Measurements from ENCODE around the gene GGT6.

The GGT6 gene

GRCh38 chr17:4572131-4572530, 11.8 kb upstream of the GGT6 start:
- no peak for DNase-seq

- no peak for DNase-seq
Observed at GRCh38 chr17:4569591-4569990, 9.2 kb upstream of the GGT6 start.

- DNase-seq = no peak
Observed at GRCh38 chr17:4566785-4567184, 6.4 kb upstream of the GGT6 start.

- DNase-seq = no peak
Observed at GRCh38 chr17:4565209-4566141, 5.1 kb upstream of the GGT6 start.

DNA sequence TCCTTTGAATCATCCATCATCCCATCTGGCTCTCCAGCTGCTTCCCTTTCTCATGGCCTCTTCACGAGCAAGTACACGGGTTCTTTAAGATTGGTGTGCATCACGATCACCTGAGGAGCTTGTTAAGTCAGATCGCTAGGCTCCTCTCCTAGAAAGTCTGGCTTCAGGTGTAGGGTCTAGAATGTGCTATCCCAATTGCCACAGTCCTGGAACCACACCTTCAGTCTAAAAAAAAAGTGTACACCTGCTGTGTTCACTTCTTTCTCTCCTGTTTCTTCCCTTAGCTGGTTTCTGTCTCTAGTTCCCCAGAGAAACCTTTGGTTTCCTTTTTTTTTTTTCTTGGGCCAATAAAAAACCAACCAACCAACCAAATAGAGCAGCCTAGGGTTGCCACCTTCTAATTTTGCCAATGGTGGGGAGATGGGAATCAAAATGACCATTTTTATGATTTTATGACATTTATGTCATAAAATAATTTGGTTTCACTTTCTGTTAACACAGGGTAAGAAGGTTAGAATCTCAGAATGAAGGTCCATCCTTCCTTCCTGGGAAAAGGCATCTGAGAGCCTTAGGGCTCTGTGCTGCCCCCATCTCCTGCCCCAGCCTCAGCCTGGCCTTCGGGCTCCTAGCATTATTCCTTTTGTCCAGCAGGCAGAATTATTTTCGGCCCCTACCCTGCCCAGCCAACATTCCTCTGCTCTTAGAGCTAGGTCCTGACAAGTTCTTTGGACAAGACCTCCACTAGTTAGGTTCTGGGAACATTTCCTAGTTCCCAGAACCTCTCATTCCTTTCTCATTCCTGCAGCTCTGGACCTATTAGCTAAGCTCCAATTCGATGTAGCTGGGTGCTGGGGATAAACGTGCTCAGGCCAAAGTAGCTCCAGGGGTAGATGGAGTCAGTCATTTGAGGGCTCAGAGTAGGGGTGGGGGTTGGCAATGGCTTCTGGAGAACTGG, 1.9 kb upstream of the GGT6 start:
- no peak for DNase-seq

DNA sequence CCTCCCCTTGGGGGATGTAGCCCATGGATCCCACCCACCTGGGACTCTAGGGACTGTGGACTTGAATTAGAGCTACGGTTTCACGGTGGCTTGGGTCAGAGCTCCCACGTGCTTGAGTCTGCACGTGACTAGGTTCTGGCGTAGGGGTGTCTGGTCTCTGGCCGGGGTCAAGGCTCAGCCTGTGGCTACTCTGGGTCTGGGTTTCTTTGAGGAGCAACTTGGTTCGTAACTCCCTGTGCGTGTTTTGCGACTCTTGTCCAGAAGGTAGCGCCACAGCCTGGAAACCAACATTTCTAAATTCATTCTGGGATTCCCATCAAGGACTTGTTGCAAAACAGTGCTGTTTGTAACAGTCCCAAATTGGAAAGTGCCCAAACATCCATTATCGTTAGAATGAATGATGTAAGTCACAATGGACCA, 470 bp upstream of the GGT6 start:
- DNase-seq = no peak

- no peak for DNase-seq
Observed at GRCh38 chr17:4559966-4560365, 411 bp downstream of the GGT6 start.

DNA sequence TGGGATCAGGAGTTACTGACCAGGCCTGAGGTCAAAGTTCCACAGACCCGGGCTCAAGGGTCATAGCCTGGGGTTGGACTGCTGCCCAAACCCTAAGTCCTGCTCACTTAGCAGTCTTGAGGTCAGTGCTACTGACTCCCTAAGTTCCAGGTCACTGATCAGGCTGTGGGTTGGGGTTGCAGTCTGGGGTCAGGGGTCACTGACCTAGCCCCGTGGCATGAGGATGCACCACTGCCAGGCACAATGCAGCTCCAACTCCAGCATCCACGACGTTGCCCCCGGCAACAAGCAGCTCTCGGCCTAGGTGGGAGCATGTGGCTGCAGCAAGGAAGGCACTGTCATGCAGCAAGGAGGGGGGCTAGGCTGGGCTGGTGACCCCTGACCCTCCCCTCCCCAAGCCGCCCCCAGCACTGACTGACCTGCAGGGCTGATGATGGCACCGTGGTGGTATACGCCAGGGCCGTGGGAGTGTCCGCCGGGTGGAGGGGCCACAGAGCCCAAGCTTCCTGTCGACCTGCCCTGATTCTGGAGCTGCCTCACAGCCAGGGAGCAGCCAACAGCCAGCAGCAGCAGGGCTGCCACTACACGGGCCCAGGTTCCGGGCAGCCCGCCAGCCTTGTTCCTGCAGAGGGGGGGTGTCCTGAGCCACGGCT, 1.1 kb downstream of the GGT6 start:
- DNase-seq = no peak

DNA sequence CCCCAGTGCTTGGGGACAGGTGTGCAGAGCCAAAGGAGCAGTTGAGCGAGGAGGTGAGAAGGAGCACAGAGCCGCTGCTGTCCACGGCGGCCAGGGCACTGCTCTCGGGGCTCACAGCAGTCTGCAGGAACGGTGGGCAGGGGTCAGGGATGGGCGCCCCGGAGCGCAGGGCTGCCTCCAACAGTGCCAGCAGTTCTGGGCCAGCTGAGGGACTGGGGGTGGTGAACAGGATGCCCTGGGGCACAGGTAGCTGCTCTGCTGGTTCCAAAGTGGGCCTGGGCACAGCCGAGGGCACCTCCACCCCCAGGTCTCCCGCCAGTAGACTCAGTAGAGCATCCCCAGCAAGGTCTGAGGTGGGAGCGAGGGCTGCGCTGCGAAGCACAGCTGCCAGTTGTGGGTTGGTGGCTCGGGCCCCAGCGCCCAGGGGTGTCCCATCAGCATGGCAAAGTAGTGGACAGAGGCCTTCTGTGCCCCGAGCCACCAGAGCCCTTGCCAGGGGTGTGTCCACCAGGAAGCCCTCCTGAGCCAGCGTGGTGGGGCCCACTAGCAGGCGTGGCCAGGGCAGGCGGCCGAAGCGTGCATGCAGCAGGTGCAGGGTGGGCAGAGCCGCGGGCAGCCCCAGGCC, 1.9 kb downstream of the GGT6 start:
- DNase-seq = no peak

GRCh38 chr17:4557626-4558346, 2.6 kb downstream of the GGT6 start:
- no peak for DNase-seq

DNA sequence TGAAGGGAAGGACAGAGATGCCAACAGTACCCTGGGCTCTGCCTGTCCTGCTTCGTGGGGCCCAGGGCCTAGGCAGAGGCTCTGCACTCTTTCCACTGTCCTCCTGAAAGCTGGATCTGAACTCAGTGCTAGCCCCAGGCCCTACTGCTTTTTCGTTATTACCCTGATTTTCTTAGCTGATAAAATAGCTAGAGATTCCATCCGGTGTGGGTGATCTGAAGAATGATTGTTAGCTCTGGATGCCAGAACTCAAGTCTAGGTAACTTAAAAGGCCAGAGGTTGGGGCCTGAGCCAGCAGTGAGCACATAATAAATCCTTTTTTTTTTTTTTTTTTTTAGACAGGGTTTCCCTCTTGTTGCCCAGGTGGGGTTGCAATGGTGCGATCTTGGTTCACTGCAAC, 3.4 kb downstream of the GGT6 start:
- no peak for DNase-seq

- DNase-seq = no peak
Observed at GRCh38 chr17:4555873-4556759, 4.3 kb downstream of the GGT6 start.

- peak; percentile 80 for DNase-seq
Observed at GRCh38 chr17:4554997-4555799, 5.2 kb downstream of the GGT6 start, which contains the start of gene MYBBP1A. Gene MYBBP1A, minus strand, starts transcription at chr17:4555384. Its CDS starts 60 bp downstream, at chr17:4555324.

DNA sequence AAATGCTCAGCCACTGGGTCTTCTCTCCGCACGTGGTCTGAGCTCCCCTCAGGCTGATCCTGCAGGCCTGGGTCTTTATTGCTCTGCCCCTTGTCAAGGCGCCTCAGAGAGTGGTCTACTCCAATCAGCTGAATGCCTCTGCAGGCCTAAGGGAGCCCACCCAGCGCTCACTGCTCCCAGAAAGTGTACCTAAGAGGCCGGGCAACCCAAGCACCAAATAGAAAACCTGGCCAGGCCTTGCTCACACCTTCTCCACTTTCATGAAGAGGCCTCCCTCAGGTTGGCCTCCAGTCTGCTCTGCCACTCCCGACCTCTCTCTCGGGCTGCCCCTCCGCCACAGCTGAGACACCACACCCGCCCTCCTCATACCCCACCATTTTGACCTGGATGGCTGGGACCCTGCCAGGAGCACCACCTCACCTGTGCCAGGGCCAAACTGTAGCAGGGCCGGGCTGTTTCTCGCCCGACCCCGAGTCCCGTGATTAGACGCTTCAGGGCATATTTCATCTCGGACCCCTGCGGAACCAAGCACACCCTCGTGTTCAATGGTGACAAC, 5.9 kb downstream of the GGT6 start:
- no peak for DNase-seq

- DNase-seq = no peak
Observed at GRCh38 chr17:4553669-4554068, 6.7 kb downstream of the GGT6 start.

DNA sequence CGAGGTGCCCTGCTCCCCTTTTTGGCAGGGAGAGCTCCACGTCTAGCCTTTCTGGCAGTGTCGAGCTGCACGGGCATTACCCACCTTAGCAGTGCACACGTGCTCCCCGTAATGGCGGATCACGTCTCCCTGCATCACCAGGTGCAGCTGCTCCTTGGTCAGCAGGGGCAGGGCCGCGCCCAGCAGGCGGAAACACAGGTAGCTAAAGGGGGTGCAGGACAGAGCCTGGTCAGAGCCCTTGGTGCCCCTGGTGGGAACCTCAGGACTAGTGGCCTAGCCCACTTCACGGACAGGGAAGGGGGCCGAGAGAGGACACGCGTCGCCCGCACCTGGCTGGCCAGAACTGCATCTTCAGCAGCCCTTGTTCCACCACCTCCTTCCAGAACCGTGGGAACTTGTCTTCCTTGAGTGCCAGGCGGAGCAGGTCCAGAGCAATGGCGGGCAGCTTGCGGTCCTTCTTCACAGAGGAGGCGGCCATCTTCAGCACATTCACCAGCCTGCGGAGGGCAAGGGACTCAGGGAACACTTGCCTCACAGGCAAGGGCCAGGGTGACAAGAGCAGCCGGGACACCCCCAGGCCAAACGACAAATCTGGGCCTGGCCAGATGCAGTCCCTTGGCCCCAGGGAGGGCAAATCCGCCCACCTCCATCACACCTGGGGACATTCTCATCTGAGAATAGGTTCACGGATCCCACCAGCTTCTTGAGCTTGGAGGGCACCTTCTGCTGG, 8.4 kb downstream of the GGT6 start:
- no peak for DNase-seq

GRCh38 chr17:4551141-4551540, 9.2 kb downstream of the GGT6 start:
- DNase-seq = no peak

GRCh38 chr17:4550534-4551039, 9.8 kb downstream of the GGT6 start:
- DNase-seq = no peak
